HG02763 (cell line): Measurements from ENCODE around the gene ZNF554.

Source experiments
- ATAC-seq: cut with Tn5 transposase; IDR thresholded peaks from one replicate; pipeline ENCODE4 v1.9.1; 2021; ENCODE audit warnings: mild to moderate bottlenecking, moderate library complexity; ENCODE audit not compliant: unreplicated experiment

The ZNF554 gene

GRCh38 chr19:2824129-2824528 is 4.5 kb downstream of the ZNF554 start:
- ATAC-seq = no peak

GRCh38 chr19:2827022-2827421 is 7.4 kb downstream of the ZNF554 start:
- no peak for ATAC-seq

- no peak for ATAC-seq
Measured at GRCh38 chr19:2827840-2828489, 8.3 kb downstream of the ZNF554 start.

GRCh38 chr19:2834294-2834871 is 14.7 kb downstream of the ZNF554 start:
- no peak for ATAC-seq

GRCh38 chr19:2837430-2837829 is 17.8 kb downstream of the ZNF554 start:
- ATAC-seq = no peak

- ATAC-seq = peak; percentile 89
Measured at GRCh38 chr19:2840794-2841791, 21.4 kb downstream of the ZNF554 start, which contains the start of gene ZNF555. Gene ZNF555, plus strand, starts transcription at chr19:2841475. Its CDS starts 98 bp downstream, at chr19:2841573.

GRCh38 chr19:2841855-2842574 is 22.3 kb downstream of the ZNF554 start:
- peak; percentile 17 for ATAC-seq

- no peak for ATAC-seq
Measured at GRCh38 chr19:2845107-2845506, 25.4 kb downstream of the ZNF554 start.

GRCh38 chr19:2846180-2846894 is 26.7 kb downstream of the ZNF554 start:
- no peak for ATAC-seq

GRCh38 chr19:2847507-2847906 is 27.8 kb downstream of the ZNF554 start:
- ATAC-seq = no peak

GRCh38 chr19:2848616-2849015 is 28.9 kb downstream of the ZNF554 start:
- ATAC-seq = no peak

GRCh38 chr19:2850256-2850925 is 30.7 kb downstream of the ZNF554 start:
- ATAC-seq = no peak

GRCh38 chr19:2852598-2852997 is 32.9 kb downstream of the ZNF554 start:
- ATAC-seq = no peak

GRCh38 chr19:2853015-2853606 is 33.4 kb downstream of the ZNF554 start:
- ATAC-seq = no peak

- ATAC-seq = no peak
Measured at GRCh38 chr19:2854849-2855248, 35.2 kb downstream of the ZNF554 start.

GRCh38 chr19:2856457-2857050 is 36.9 kb downstream of the ZNF554 start:
- no peak for ATAC-seq

- ATAC-seq = no peak
Measured at GRCh38 chr19:2858864-2859263, 39.2 kb downstream of the ZNF554 start.

GRCh38 chr19:2863816-2864215 is 44.1 kb downstream of the ZNF554 start:
- ATAC-seq = no peak
